HEK293 (cell line): ENCODE measurements around the gene USP13.

Experiments used
- CTCF ChIA-PET: fragments of 350-600 bp; formaldehyde crosslinking; extraction: SDS; loops from one replicate; lab custom pipeline; 2021; ENCODE audit warnings: antibody characterized with exemption; lab: Yijun Ruan, JAX
- POLR2A ChIA-PET: fragments of 300-600 bp; formaldehyde crosslinking; extraction: SDS; loops from one replicate; lab custom pipeline; 2020; ENCODE audit warnings: antibody characterized with exemption, inconsistent platforms; lab: Yijun Ruan, JAX
- H3K27ac ChIP-seq: fragments of 200-500 bp; sonication (Bioruptor generic); 2 replicates; pipeline ENCODE4 v1.5.1; 2014; ENCODE audit warnings: low read depth, low read length, control low read depth, inconsistent platforms; ENCODE audit errors: extremely low read depth
- H3K36me3 ChIP-seq, 2 experiments: fragments of 200-500 bp in 1 of 2; sonication (Bioruptor generic) in 1 of 2; 1 replicate in 1 of 2; 2 replicates in 1 of 2; pipeline ENCODE4 v1.5.1; 2014 to 2017; ENCODE audit warnings: inconsistent platforms in 2 of 2, low read length in 2 of 2; ENCODE audit not compliant: control insufficient read depth in 2 of 2, insufficient read depth in 1 of 2
- H3K4me1 ChIP-seq: fragments of 200-500 bp; sonication (Bioruptor generic); 2 replicates; pipeline ENCODE4 v1.5.1; 2014; ENCODE audit warnings: mild to moderate bottlenecking, low read length, inconsistent platforms; ENCODE audit not compliant: control insufficient read depth, insufficient read depth
- H3K4me3 ChIP-seq: 2 replicates; pipeline ENCODE4 v1.5.1; 2011; ENCODE audit warnings: low read depth, mild to moderate bottlenecking, control low read depth, low read length, moderate library complexity
- H3K9me3 ChIP-seq: fragments of 200-500 bp; sonication (Bioruptor generic); 2 replicates; pipeline ENCODE4 v1.5.1; 2014; ENCODE audit warnings: low read depth, low read length, inconsistent platforms; ENCODE audit not compliant: control insufficient read depth, insufficient read depth
- BCL11A ChIP-seq: fragments of 450-650 bp; formaldehyde crosslinking; IDR thresholded peaks from 2 replicates; pipeline ENCODE4 v1.5.1; 2016; ENCODE audit warnings: low read depth, missing biosample characterization, missing genetic modification characterization
- HIC1 ChIP-seq: fragments of 450-650 bp; formaldehyde crosslinking; IDR thresholded peaks from 2 replicates; pipeline ENCODE4 v1.5.1; 2016; ENCODE audit warnings: missing biosample characterization, missing genetic modification characterization
- HOXA7 ChIP-seq: sonication (generic); formaldehyde crosslinking; IDR thresholded peaks from 2 replicates; pipeline ENCODE4 v1.8.1; 2022; ENCODE audit warnings: missing genetic modification reagents, borderline replicate concordance
- HOXC10 ChIP-seq: sonication (generic); formaldehyde crosslinking; IDR thresholded peaks from 2 replicates; pipeline ENCODE4 v1.8.1; 2023; ENCODE audit warnings: mild to moderate bottlenecking, missing genetic modification reagents
- KLF16 ChIP-seq: fragments of 450-650 bp; formaldehyde crosslinking; IDR thresholded peaks from 2 replicates; pipeline ENCODE4 v1.5.1; 2017; ENCODE audit warnings: missing biosample characterization, missing genetic modification characterization
- MYNN ChIP-seq: fragments of 450-650 bp; formaldehyde crosslinking; IDR thresholded peaks from 2 replicates; pipeline ENCODE4 v1.5.1; 2016; ENCODE audit warnings: missing biosample characterization, missing genetic modification characterization, borderline replicate concordance
- OVOL3 ChIP-seq: fragments of 450-650 bp; formaldehyde crosslinking; IDR thresholded peaks from 2 replicates; pipeline ENCODE4 v1.5.1; 2016; ENCODE audit warnings: missing biosample characterization, missing genetic modification characterization
- PRDM2 ChIP-seq: fragments of 450-650 bp; formaldehyde crosslinking; IDR thresholded peaks from 2 replicates; pipeline ENCODE4 v1.5.1; 2016; ENCODE audit warnings: missing biosample characterization, missing genetic modification characterization, borderline replicate concordance
- SCRT1 ChIP-seq: fragments of 450-650 bp; formaldehyde crosslinking; IDR thresholded peaks from 2 replicates; pipeline ENCODE4 v1.5.1; 2016; ENCODE audit warnings: missing biosample characterization, missing genetic modification characterization, borderline replicate concordance
- SP3 ChIP-seq: fragments of 450-650 bp; formaldehyde crosslinking; IDR thresholded peaks from 2 replicates; pipeline ENCODE4 v1.5.1; 2016; ENCODE audit warnings: missing biosample characterization, missing genetic modification characterization
- ZNF157 ChIP-seq: fragments of 450-650 bp; formaldehyde crosslinking; IDR thresholded peaks from 2 replicates; pipeline ENCODE4 v1.5.1; 2016; ENCODE audit warnings: missing biosample characterization, missing genetic modification characterization
- ZNF174 ChIP-seq: fragments of 450-650 bp; formaldehyde crosslinking; IDR thresholded peaks from 2 replicates; pipeline ENCODE4 v1.5.0; 2017; ENCODE audit warnings: missing biosample characterization, mild to moderate bottlenecking, missing genetic modification characterization
- ZNF221 ChIP-seq: fragments of 450-650 bp; formaldehyde crosslinking; IDR thresholded peaks from 2 replicates; pipeline ENCODE4 v1.5.1; 2017; ENCODE audit warnings: missing biosample characterization, missing genetic modification characterization, borderline replicate concordance
- ZNF223 ChIP-seq: fragments of 450-650 bp; formaldehyde crosslinking; IDR thresholded peaks from 2 replicates; pipeline ENCODE4 v1.5.1; 2016; ENCODE audit warnings: missing biosample characterization, missing genetic modification characterization
- ZNF26 ChIP-seq: fragments of 450-650 bp; formaldehyde crosslinking; IDR thresholded peaks from 2 replicates; pipeline ENCODE4 v1.5.1; 2016; ENCODE audit warnings: missing biosample characterization, missing genetic modification characterization
- ZNF280D ChIP-seq: fragments of 450-650 bp; formaldehyde crosslinking; IDR thresholded peaks from 2 replicates; pipeline ENCODE4 v1.5.1; 2016; ENCODE audit warnings: missing biosample characterization, missing genetic modification characterization
- ZNF335 ChIP-seq: fragments of 450-650 bp; formaldehyde crosslinking; conservative IDR thresholded peaks from 2 replicates; pipeline ENCODE4 v1.5.1; 2016; ENCODE audit warnings: missing biosample characterization, missing genetic modification characterization
- ZNF48 ChIP-seq: fragments of 450-650 bp; formaldehyde crosslinking; IDR thresholded peaks from 2 replicates; pipeline ENCODE4 v1.5.1; 2016; ENCODE audit warnings: missing biosample characterization, missing genetic modification characterization
- ZNF585B ChIP-seq: fragments of 450-650 bp; formaldehyde crosslinking; IDR thresholded peaks from 2 replicates; pipeline ENCODE4 v1.5.1; 2016; ENCODE audit warnings: missing biosample characterization, missing genetic modification characterization
- ZNF624 ChIP-seq: fragments of 450-650 bp; formaldehyde crosslinking; IDR thresholded peaks from 2 replicates; pipeline ENCODE4 v1.5.1; 2017; ENCODE audit warnings: missing biosample characterization, missing genetic modification characterization
- ZNF629 ChIP-seq: fragments of 450-650 bp; formaldehyde crosslinking; IDR thresholded peaks from 2 replicates; pipeline ENCODE4 v1.5.1; 2017; ENCODE audit warnings: missing biosample characterization, missing genetic modification characterization
- ZNF747 ChIP-seq: fragments of 450-650 bp; formaldehyde crosslinking; IDR thresholded peaks from 2 replicates; pipeline ENCODE4 v1.5.1; 2016; ENCODE audit warnings: missing biosample characterization, missing genetic modification characterization
- ZNF785 ChIP-seq: fragments of 450-650 bp; formaldehyde crosslinking; IDR thresholded peaks from 2 replicates; pipeline ENCODE4 v1.5.1; 2016; ENCODE audit warnings: missing biosample characterization, missing genetic modification characterization
- ZXDB ChIP-seq: fragments of 450-650 bp; formaldehyde crosslinking; IDR thresholded peaks from 2 replicates; pipeline ENCODE4 v1.5.1; 2016; ENCODE audit warnings: missing biosample characterization, missing genetic modification characterization

USP13 gene

GRCh38 chr3:179613807-179614206, 39.0 kb upstream of the USP13 start (continued):
- TF ChIP-seq ZNF280D = no peak
- TF ChIP-seq ZNF629 = no peak
- TF ChIP-seq ZNF221 = no peak
- no peak for TF ChIP-seq ZNF335 (tag by site-specific recombination)

- CTCF ChIA-PET = interaction anchor here (0.8 to 2.2 kb wide), 3 partner anchors 12 to 34 kb away, joined by 3 to 8 read pairs (median 4); no protein-coding TSS in a partner anchor
Observed at GRCh38 chr3:179615458-179616173, 37.2 kb upstream of the USP13 start.

GRCh38 chr3:179622023-179622422, 30.8 kb upstream of the USP13 start:
- ChIA-PET CTCF (no interaction called here), POLR2A (no interaction called here)
- H3K4me3 ChIP-seq = no peak overlapping the region
- no peak overlapping the region for H3K27ac ChIP-seq
- peaks cover 36 to 67% of the 10 kb centered on the region in 2 experiments for H3K36me3 ChIP-seq
- H3K4me1 ChIP-seq = no peaks in the 10 kb centered on the region
- no peaks in the 10 kb centered on the region for H3K9me3 ChIP-seq
- TF ChIP-seq SCRT1 (tag by site-specific recombination) = no peak
- no peak for TF ChIP-seq BCL11A
- TF ChIP-seq ZXDB = no peak
- no peak for TF ChIP-seq HIC1 (tag by site-specific recombination)
- no peak for TF ChIP-seq KLF16 (tag by site-specific recombination)
- no peak for TF ChIP-seq ZNF785
- no peak for TF ChIP-seq OVOL3 (tag by site-specific recombination)
- TF ChIP-seq ZNF747 = no peak
- TF ChIP-seq ZNF174 (tag by site-specific recombination) = no peak
- TF ChIP-seq ZNF157 (tag by site-specific recombination) = no peak
- TF ChIP-seq PRDM2 = no peak

More at GRCh38 chr3:179615458-179616173, 37.2 kb upstream of the USP13 start:
- no peak overlapping the region for H3K27ac ChIP-seq
- TF ChIP-seq ZNF48 (tag by site-specific recombination) (no peak), ZNF26 (no peak), SP3 (tag by site-specific recombination) (no peak), ZNF624 (tag by site-specific recombination) (no peak), ZNF223 (tag by site-specific recombination) (no peak), HOXA7 (CRISPR knock-in tag) (no peak), HOXC10 (CRISPR knock-in tag) (no peak), MYNN (tag by site-specific recombination) (no peak), ZNF585B (tag by site-specific recombination) (no peak)
- POLR2A ChIA-PET = no interaction called here
- no peak overlapping the region for H3K4me3 ChIP-seq
- H3K9me3 ChIP-seq = no peaks in the 10 kb centered on the region
- H3K4me1 ChIP-seq = no peaks in the 10 kb centered on the region
- H3K36me3 ChIP-seq = peaks cover 12 to 28% of the 10 kb centered on the region in 2 experiments; a peak in 2 of 3 replicates
